Trophoblast cell (in vitro differentiated cells and primary cell): ENCODE measurements around the gene NCOA5.

ENCODE experiments used
- DNase-seq, 2 donors: peaks; one replicate each; pipeline ENCODE4 v3.0.0-alpha.2; 2016
- H2AFZ ChIP-seq: 2 replicates; pipeline ENCODE4 v1.6.1; 2013; ENCODE audit warnings: low read length, moderate library complexity, mild to moderate bottlenecking; ENCODE audit not compliant: insufficient read depth, poor library complexity
- H2AK5ac ChIP-seq: 2 replicates; pipeline ENCODE4 v1.6.1; 2013; ENCODE audit warnings: mild to moderate bottlenecking, low read length
- H2BK120ac ChIP-seq: 2 replicates; pipeline ENCODE4 v1.6.1; 2013; ENCODE audit warnings: low read length, mild to moderate bottlenecking, moderate library complexity; ENCODE audit not compliant: insufficient read depth, poor library complexity
- H2BK12ac ChIP-seq: 2 replicates; pipeline ENCODE4 v1.6.1; 2013; ENCODE audit warnings: mild to moderate bottlenecking, low read length, moderate library complexity
- H2BK5ac ChIP-seq: 2 replicates; pipeline ENCODE4 v1.6.1; 2013; ENCODE audit warnings: low read length, low read depth, moderate library complexity, mild to moderate bottlenecking; ENCODE audit not compliant: poor library complexity
- H3K14ac ChIP-seq: 2 replicates; pipeline ENCODE4 v1.6.1; 2013; ENCODE audit warnings: mild to moderate bottlenecking, low read length
- H3K18ac ChIP-seq: 2 replicates; pipeline ENCODE4 v1.6.1; 2013; ENCODE audit warnings: mild to moderate bottlenecking, low read length
- H3K23ac ChIP-seq: 2 replicates; pipeline ENCODE4 v1.6.1; 2013; ENCODE audit warnings: low read length
- H3K27ac ChIP-seq: 2 replicates; pipeline ENCODE4 v1.5.1; 2013; ENCODE audit warnings: low read depth, mild to moderate bottlenecking, inconsistent platforms, low read length, moderate library complexity
- H3K27me3 ChIP-seq: 2 replicates; pipeline ENCODE4 v1.6.1; 2013; ENCODE audit warnings: inconsistent platforms, mild to moderate bottlenecking, low read length, moderate library complexity; ENCODE audit not compliant: insufficient read depth
- H3K36me3 ChIP-seq, 2 experiments: 1 replicate in 1 of 2; 2 replicates in 1 of 2; pipeline ENCODE4 v1.6.1; 2013; ENCODE audit warnings: low read length in 2 of 2, mild to moderate bottlenecking in 2 of 2, moderate library complexity in 1 of 2; ENCODE audit not compliant: insufficient read depth in 2 of 2, control insufficient read depth in 1 of 2
- H3K4ac ChIP-seq: 2 replicates; pipeline ENCODE4 v1.6.1; 2013; ENCODE audit warnings: low read depth, mild to moderate bottlenecking, low read length, moderate library complexity
- H3K4me1 ChIP-seq, 2 experiments: 1 replicate in 1 of 2; 2 replicates in 1 of 2; pipeline ENCODE4 v1.6.1; 2013; ENCODE audit warnings: low read length in 2 of 2, mild to moderate bottlenecking in 2 of 2, moderate library complexity in 1 of 2; ENCODE audit not compliant: insufficient read depth in 2 of 2, control insufficient read depth in 1 of 2
- H3K4me2 ChIP-seq: 2 replicates; pipeline ENCODE4 v1.6.1; 2013; ENCODE audit warnings: inconsistent platforms, mild to moderate bottlenecking, low read length, moderate library complexity
- H3K4me3 ChIP-seq: 2 replicates; pipeline ENCODE4 v1.5.1; 2013; ENCODE audit warnings: mild to moderate bottlenecking, low read depth, low read length, inconsistent platforms
- H3K79me1 ChIP-seq: one replicate; pipeline ENCODE4 v1.6.1; 2013; ENCODE audit warnings: low read length
- H3K79me2 ChIP-seq: 2 replicates; pipeline ENCODE4 v1.6.1; 2013; ENCODE audit warnings: low read length, mild to moderate bottlenecking; ENCODE audit not compliant: control insufficient read depth, insufficient read depth, poor library complexity
- H3K9ac ChIP-seq: 2 replicates; pipeline ENCODE4 v1.6.1; 2013; ENCODE audit warnings: mild to moderate bottlenecking, low read length
- H3K9me3 ChIP-seq: 2 replicates; pipeline ENCODE4 v1.6.1; 2013; ENCODE audit warnings: low read depth, mild to moderate bottlenecking, control low read depth, inconsistent platforms, low read length; ENCODE audit not compliant: insufficient read depth
- H4K12ac ChIP-seq: 2 replicates; pipeline ENCODE4 v1.6.1; 2013; ENCODE audit warnings: low read depth, mild to moderate bottlenecking, low read length, moderate library complexity
- H4K8ac ChIP-seq: 2 replicates; pipeline ENCODE4 v1.6.1; 2013; ENCODE audit warnings: low read depth, mild to moderate bottlenecking, low read length, moderate library complexity
- H4K91ac ChIP-seq: one replicate; pipeline ENCODE4 v1.6.1; 2013; ENCODE audit warnings: low read depth, mild to moderate bottlenecking, low read length, moderate library complexity
- WGBS: extraction: QIAGEN DNeasy Blood & Tissue Kit; methylation state at CpG from one replicate; pipeline ENCODE4 v1.1.7; 2013; ENCODE audit warnings: missing lambda C conversion rate; ENCODE audit not compliant: insufficient read length, insufficient coverage; ENCODE audit errors: extremely low coverage; 5-methylcytosine and 5-hydroxymethylcytosine counted together

Gene NCOA5

DNA sequence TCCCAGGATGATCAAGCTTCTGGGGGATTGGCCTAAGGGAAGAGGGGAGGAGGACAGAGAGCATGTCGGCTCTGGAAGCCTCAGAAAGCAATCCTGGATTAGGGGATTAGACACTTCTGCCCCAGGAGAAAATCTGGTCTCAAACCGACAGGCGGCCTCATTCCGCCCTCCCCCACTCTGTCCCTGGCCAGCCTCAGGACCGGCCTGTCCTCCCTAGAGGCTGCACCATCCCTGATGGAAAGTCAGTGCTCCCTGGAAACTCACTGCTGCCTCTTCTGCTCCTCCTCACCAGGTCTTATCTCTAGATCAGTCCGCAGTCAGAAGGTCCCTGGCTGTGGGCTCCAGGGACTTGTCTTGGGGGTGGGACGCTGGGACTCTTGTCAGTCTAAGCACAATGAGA lies 61.7 kb downstream of the NCOA5 start:
- no peak overlapping the region for H3K14ac ChIP-seq

DNA sequence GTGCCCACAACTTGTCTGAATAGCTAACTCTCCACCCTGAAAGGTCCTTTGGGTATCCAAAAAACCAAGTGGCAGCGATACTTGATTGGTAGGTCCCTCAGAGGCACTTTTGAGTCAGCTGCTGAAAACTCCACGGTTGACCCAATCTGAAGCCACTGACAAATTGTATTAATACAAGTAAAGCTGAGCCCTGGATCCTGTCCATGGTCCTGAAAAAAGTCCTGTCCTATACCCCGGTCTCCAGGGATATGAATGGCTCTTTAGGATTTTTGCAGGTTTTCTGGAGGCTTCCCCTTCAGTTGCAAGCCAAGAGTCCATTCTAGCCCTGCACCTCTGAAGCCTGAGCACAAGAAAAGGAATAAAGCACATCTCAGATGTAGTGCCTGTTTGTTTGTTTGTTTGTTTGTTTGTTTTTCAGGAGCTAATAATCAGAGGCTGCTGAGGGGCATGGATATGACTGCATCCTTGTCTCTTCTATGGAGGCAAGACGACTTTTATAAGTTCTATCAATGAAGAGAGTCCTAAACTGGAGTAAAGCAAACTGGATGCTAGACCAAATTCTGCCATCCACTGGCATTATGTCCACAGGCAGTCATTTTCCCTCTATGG lies 62.4 kb downstream of the NCOA5 start:
- H2BK12ac ChIP-seq: no peak overlapping the region
- H3K14ac ChIP-seq: no peak overlapping the region
- no peaks in the 10 kb centered on the region for H3K79me2 ChIP-seq
- WGBS: no CpG with 5 or more reads among the region's 4 CpGs
- H3K9ac ChIP-seq: no peak overlapping the region
- no peak overlapping the region for H3K4me2 ChIP-seq
- H3K9me3 ChIP-seq: peaks cover 3% of the 10 kb centered on the region
- H2BK120ac ChIP-seq: no peak overlapping the region
- no peak overlapping the region for H4K91ac ChIP-seq
- H2BK5ac ChIP-seq: no peak overlapping the region
- no peak overlapping the region for H3K23ac ChIP-seq
- no peak overlapping the region for H3K4ac ChIP-seq
- no peak overlapping the region for H3K18ac ChIP-seq
- H4K8ac ChIP-seq: no peak overlapping the region
- H3K4me1 ChIP-seq: peaks cover 4 to 6% of the 10 kb centered on the region in 2 experiments
- H2AFZ ChIP-seq: no peak overlapping the region
- no peak overlapping the region for H2AK5ac ChIP-seq
- DNase-seq: peak; percentile 37 to 78
- H3K27ac ChIP-seq: no peak overlapping the region
- H3K4me3 ChIP-seq: no peak overlapping the region
- H4K12ac ChIP-seq: no peak overlapping the region
- peaks cover 35% of the 10 kb centered on the region for H3K27me3 ChIP-seq
- H3K79me1 ChIP-seq: no peaks in the 10 kb centered on the region
- no peaks in the 10 kb centered on the region for H3K36me3 ChIP-seq

More for the DNA sequence above, 61.7 kb downstream of the NCOA5 start:
- H2AFZ ChIP-seq: no peak overlapping the region
- no peak overlapping the region for H2AK5ac ChIP-seq
- H3K9ac ChIP-seq: no peak overlapping the region
- no peaks in the 10 kb centered on the region for H3K79me1 ChIP-seq
- H4K12ac ChIP-seq: no peak overlapping the region
- no peaks in the 10 kb centered on the region for H3K79me2 ChIP-seq
- H3K23ac ChIP-seq: no peak overlapping the region
- no peak overlapping the region for H3K18ac ChIP-seq
- H4K8ac ChIP-seq: no peak overlapping the region
- no peak overlapping the region for H2BK5ac ChIP-seq
- H3K27ac ChIP-seq: no peak overlapping the region
- no peak overlapping the region for H2BK12ac ChIP-seq
- no peak for DNase-seq
- peaks cover 3% of the 10 kb centered on the region for H3K9me3 ChIP-seq
- peaks cover 0 to 6% of the 10 kb centered on the region in 2 experiments for H3K4me1 ChIP-seq
- no peak overlapping the region for H3K4me3 ChIP-seq
- no peak overlapping the region for H4K91ac ChIP-seq
- WGBS: no CpG with 5 or more reads among the region's 7 CpGs
- peaks cover 42% of the 10 kb centered on the region for H3K27me3 ChIP-seq
- H3K4ac ChIP-seq: no peak overlapping the region
- no peak overlapping the region for H2BK120ac ChIP-seq
- no peak overlapping the region for H3K4me2 ChIP-seq
- no peaks in the 10 kb centered on the region for H3K36me3 ChIP-seq

DNA sequence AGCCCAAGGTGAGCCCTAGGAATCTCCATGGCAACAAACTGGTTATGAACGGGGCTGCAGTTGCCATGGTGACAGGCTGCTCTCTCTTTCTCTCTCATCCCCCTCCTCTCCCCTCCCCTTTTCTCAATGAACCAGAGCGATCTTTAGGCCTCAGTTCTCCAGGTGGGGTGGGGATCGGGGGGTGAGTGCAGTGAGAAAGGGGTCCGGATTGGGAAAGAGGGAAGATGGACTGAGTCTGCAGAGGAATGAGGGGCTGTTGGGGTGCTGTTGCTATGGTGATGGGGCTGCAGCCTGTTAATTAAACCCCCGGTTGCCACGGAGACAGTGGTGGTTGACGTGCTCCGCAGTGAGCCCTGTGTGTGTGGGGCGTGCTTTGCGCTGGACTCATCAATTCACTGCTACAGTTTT lies 64.4 kb downstream of the NCOA5 start:
- H3K23ac ChIP-seq: no peak overlapping the region
- no peak overlapping the region for H4K91ac ChIP-seq
- no peak overlapping the region for H2BK120ac ChIP-seq
- H3K4me1 ChIP-seq: peaks cover 4 to 6% of the 10 kb centered on the region in 2 experiments
- no peak overlapping the region for H3K4me3 ChIP-seq
- peaks cover 15% of the 10 kb centered on the region for H3K27me3 ChIP-seq
- H3K36me3 ChIP-seq: no peaks in the 10 kb centered on the region
- H3K18ac ChIP-seq: no peak overlapping the region
- no peak overlapping the region for H3K14ac ChIP-seq
- no peak overlapping the region for H2AK5ac ChIP-seq
- no CpG with 5 or more reads among the region's 10 CpGs for WGBS
- H3K27ac ChIP-seq: no peak overlapping the region
- H3K4ac ChIP-seq: no peak overlapping the region
- H4K8ac ChIP-seq: no peak overlapping the region
- no peak overlapping the region for H2BK5ac ChIP-seq
- no peak overlapping the region for H3K4me2 ChIP-seq
- no peak for DNase-seq
- H3K79me2 ChIP-seq: no peaks in the 10 kb centered on the region
- H3K79me1 ChIP-seq: peaks cover 2% of the 10 kb centered on the region
- H3K9me3 ChIP-seq: peaks cover 3% of the 10 kb centered on the region
- H3K9ac ChIP-seq: no peak overlapping the region
- no peak overlapping the region for H4K12ac ChIP-seq
- no peak overlapping the region for H2AFZ ChIP-seq
- H2BK12ac ChIP-seq: no peak overlapping the region

DNA sequence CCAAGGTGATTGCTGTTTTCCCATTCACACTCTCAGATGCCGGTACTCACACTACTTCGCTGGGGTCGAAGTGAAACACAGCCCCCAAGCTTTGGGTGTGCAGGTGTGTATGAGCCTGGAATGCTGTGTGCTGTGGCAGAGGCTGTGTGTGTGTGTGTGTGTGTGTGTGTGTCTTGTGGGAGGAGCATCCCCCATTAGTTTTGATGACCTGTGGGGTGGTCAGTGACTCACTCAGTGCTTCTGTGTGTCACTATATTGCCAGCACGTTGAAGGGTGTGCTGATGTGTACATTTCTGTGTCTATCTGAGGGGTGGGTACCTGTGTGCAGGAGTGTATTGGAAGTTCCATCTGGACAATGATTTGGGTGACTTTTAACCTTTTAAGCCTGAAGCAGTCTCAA lies 65.8 kb downstream of the NCOA5 start:
- DNase-seq: no peak
- Histone ChIP-seq H3K4me2 (no peak overlapping the region), H3K4me3 (peak overlapping the region; percentile 6), H3K4me1 (peaks cover 2 to 6% of the 10 kb centered on the region in 2 experiments), H4K12ac (no peak overlapping the region), H3K79me2 (no peaks in the 10 kb centered on the region), H3K27ac (no peak overlapping the region), H3K18ac (no peak overlapping the region), H2BK12ac (no peak overlapping the region), H3K27me3 (peaks cover 2% of the 10 kb centered on the region), H3K23ac (no peak overlapping the region), H4K8ac (no peak overlapping the region), H3K14ac (no peak overlapping the region), H2AFZ (no peak overlapping the region), H3K9ac (no peak overlapping the region), H4K91ac (no peak overlapping the region), H3K9me3 (no peaks in the 10 kb centered on the region), H3K36me3 (no peaks in the 10 kb centered on the region), H2BK5ac (no peak overlapping the region), H2AK5ac (no peak overlapping the region), H2BK120ac (no peak overlapping the region), H3K79me1 (peaks cover 2% of the 10 kb centered on the region), H3K4ac (no peak overlapping the region)
- no CpG with 5 or more reads among the region's 4 CpGs for WGBS
